ENCODE data around the gene MYOZ3. TPM values are rescaled to one million over a fixed set of nuclear protein-coding genes. Genes with fewer than 3 reads are reported as not detected.

The MYOZ3 gene
- total RNA-seq, 1 experiment from 2014 or later, result 0.10 TPM

DNA sequence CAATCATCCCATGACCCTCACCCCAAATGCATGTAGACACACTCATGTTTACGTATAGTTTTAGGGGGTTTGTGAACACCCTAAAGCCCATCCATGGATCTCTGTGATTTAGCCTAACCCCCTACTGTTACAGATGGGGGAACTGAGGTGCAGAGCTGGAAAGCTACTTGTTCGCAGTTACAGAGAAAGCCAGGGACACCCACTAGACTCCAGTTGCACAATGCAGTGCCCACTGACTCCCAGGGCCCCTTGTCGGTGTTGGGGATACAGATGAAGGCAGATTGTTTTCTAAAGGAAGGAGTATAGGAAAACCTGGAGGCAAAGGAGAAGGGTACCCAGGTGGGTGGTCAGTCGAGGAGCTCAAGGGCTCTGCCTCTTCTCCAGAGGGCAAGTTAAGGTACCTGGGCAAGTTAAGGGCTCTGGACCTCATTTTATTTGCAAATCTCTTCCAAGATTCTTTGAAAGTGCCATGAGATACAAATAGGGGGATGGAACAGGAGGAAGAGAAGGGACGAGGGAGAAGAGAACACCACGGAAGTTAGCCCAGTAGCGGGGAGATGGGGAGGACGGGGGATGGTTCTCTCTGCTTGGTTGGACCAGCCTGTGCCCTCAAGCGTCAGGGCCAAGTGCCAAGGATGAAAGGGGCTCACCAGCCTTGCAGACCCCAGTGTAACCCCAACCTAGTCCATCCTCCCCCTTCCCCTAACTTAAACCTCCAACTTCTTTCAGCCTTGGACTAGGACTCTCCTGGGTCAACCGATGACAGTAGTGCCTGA is 958 bp downstream of the MYOZ3 start:
- no peak overlapping the region for H3K4me3 ChIP-seq (replicated peaks in 1 of 2; ENCODE audit: low read depth in 1 of 2, low read length in 2 of 2)
- H3K4me1 ChIP-seq (ENCODE audit: control insufficient read depth in 1 of 2, insufficient read depth in 2 of 2, low read length in 2 of 2), result peaks cover 4 to 6% of the 10 kb centered on the region in 2 experiments; a peak in 2 of 4 replicates
- H3K9me2 ChIP-seq (ENCODE audit: insufficient read depth), result no peaks in the 10 kb centered on the region
- H3K36me3 ChIP-seq (ENCODE audit: control insufficient read depth in 1 of 2, insufficient read depth in 2 of 2, low read length in 2 of 2), result no peaks in the 10 kb centered on the region
- BruUV-seq (replicated peaks), result no TSS peak
- H3K27ac ChIP-seq (ENCODE audit: low read depth, low read length), result no peak overlapping the region
- POLR2A ChIA-PET, result no interaction called here
- RAD21 ChIA-PET (ENCODE audit: low non-redundant PET in 1 of 2, low total read pairs in 2 of 2, uncharacterized antibody in 2 of 2, unreplicated experiment in 2 of 2), result no interaction called here
- intact Hi-C loops (cut with micrococcal nuclease), result no loop called here
- DNase-seq (ENCODE audit: low read depth, low spot score) (no peak), ATAC-seq (no peak)
- no peak overlapping the region for H3K4me2 ChIP-seq (ENCODE audit: low read length)
- no peaks in the 10 kb centered on the region; the same call in 1 of the 2 replicates for H3K27me3 ChIP-seq (ENCODE audit: insufficient read depth, low read length)
- H3K9ac ChIP-seq (ENCODE audit: low read length), result no peak overlapping the region
- H3K9me3 ChIP-seq (ENCODE audit: control insufficient read depth in 1 of 2, insufficient read depth in 1 of 2, low read depth in 1 of 2, low read length in 2 of 2), result no peaks in the 10 kb centered on the region
- H3K79me2 ChIP-seq (ENCODE audit: insufficient read depth, low read length), result no peaks in the 10 kb centered on the region
- no peak overlapping the region for H2AFZ ChIP-seq (ENCODE audit: low read depth, low read length, poor library complexity, severe bottlenecking)
- CTCF ChIA-PET, result no interaction called here
- H4K20me1 ChIP-seq (ENCODE audit: insufficient read depth), result no peaks in the 10 kb centered on the region
- TF ChIP-seq, protein P1, sequence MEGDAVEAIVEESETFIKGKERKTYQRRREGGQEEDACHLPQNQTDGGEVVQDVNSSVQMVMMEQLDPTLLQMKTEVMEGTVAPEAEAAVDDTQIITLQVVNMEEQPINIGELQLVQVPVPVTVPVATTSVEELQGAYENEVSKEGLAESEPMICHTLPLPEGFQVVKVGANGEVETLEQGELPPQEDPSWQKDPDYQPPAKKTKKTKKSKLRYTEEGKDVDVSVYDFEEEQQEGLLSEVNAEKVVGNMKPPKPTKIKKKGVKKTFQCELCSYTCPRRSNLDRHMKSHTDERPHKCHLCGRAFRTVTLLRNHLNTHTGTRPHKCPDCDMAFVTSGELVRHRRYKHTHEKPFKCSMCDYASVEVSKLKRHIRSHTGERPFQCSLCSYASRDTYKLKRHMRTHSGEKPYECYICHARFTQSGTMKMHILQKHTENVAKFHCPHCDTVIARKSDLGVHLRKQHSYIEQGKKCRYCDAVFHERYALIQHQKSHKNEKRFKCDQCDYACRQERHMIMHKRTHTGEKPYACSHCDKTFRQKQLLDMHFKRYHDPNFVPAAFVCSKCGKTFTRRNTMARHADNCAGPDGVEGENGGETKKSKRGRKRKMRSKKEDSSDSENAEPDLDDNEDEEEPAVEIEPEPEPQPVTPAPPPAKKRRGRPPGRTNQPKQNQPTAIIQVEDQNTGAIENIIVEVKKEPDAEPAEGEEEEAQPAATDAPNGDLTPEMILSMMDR (IDR thresholded peaks at IDR 0.05 in 2 of 3, conservative IDR thresholded peaks at IDR 0.05 in 1 of 3; ENCODE audit: borderline replicate concordance in 1 of 3, insufficient read depth in 1 of 3, low read depth in 2 of 3, low read length in 2 of 3), result no peak
- TF ChIP-seq FOSL1 (IDR thresholded peaks at IDR 0.05; ENCODE audit: low read depth) (no peak), SP1 (IDR thresholded peaks at IDR 0.05; ENCODE audit: low read depth) (no peak), CEBPB (IDR thresholded peaks at IDR 0.05; ENCODE audit: low read depth) (no peak), SRF (IDR thresholded peaks at IDR 0.05; ENCODE audit: low read depth) (no peak), CBX3 (IDR thresholded peaks at IDR 0.05; ENCODE audit: low read depth) (no peak), YY1 (IDR thresholded peaks at IDR 0.05; ENCODE audit: extremely low read depth, insufficient replicate concordance, low read depth, low read length) (no peak), EGR1 (IDR thresholded peaks at IDR 0.05; ENCODE audit: low read depth) (no peak), POLR2A (IDR thresholded peaks at IDR 0.05; ENCODE audit: borderline replicate concordance, extremely low read depth, insufficient read depth, insufficient read length) (no peak), ELF1 (IDR thresholded peaks at IDR 0.05; ENCODE audit: borderline replicate concordance, low read depth) (no peak), EZH2 (IDR thresholded peaks at IDR 0.05) (no peak), TCF7L2 (IDR thresholded peaks at IDR 0.05; ENCODE audit: borderline replicate concordance, extremely low read depth, insufficient read depth, insufficient read length) (no peak), RAD21 (IDR thresholded peaks at IDR 0.05; ENCODE audit: low read depth) (no peak)
- TF ChIP-seq, protein P2, sequence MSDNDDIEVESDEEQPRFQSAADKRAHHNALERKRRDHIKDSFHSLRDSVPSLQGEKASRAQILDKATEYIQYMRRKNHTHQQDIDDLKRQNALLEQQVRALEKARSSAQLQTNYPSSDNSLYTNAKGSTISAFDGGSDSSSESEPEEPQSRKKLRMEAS (IDR thresholded peaks at IDR 0.05), result no peak
- TF ChIP-seq, protein P3, sequence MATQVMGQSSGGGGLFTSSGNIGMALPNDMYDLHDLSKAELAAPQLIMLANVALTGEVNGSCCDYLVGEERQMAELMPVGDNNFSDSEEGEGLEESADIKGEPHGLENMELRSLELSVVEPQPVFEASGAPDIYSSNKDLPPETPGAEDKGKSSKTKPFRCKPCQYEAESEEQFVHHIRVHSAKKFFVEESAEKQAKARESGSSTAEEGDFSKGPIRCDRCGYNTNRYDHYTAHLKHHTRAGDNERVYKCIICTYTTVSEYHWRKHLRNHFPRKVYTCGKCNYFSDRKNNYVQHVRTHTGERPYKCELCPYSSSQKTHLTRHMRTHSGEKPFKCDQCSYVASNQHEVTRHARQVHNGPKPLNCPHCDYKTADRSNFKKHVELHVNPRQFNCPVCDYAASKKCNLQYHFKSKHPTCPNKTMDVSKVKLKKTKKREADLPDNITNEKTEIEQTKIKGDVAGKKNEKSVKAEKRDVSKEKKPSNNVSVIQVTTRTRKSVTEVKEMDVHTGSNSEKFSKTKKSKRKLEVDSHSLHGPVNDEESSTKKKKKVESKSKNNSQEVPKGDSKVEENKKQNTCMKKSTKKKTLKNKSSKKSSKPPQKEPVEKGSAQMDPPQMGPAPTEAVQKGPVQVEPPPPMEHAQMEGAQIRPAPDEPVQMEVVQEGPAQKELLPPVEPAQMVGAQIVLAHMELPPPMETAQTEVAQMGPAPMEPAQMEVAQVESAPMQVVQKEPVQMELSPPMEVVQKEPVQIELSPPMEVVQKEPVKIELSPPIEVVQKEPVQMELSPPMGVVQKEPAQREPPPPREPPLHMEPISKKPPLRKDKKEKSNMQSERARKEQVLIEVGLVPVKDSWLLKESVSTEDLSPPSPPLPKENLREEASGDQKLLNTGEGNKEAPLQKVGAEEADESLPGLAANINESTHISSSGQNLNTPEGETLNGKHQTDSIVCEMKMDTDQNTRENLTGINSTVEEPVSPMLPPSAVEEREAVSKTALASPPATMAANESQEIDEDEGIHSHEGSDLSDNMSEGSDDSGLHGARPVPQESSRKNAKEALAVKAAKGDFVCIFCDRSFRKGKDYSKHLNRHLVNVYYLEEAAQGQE (IDR thresholded peaks at IDR 0.05; ENCODE audit: low read depth), result no peak

All from HCT116 (cell line).